HEK293T (cell line): ENCODE results near the gene BTN1A1.
A peak's percentile ranks its signal among the peaks of the same experiment; 100 is the strongest.

Experiments used
- ARNT ChIP-seq: fragments of 450-650 bp; IDR thresholded peaks from 2 replicates; pipeline ENCODE4 v1.6.1; 2017; ENCODE audit warnings: mild to moderate bottlenecking
- ELF4 ChIP-seq: fragments of 450-650 bp; IDR thresholded peaks from 2 replicates; pipeline ENCODE4 v1.6.1; 2017; ENCODE audit warnings: antibody characterized with exemption
- FOXM1 ChIP-seq: fragments of 450-650 bp; IDR thresholded peaks from 2 replicates; pipeline ENCODE4 v1.6.1; 2017; ENCODE audit warnings: mild to moderate bottlenecking, borderline replicate concordance
- HDGF ChIP-seq: fragments of 450-650 bp; IDR thresholded peaks from 2 replicates; pipeline ENCODE4 v1.6.1; 2017; ENCODE audit warnings: antibody characterized with exemption, borderline replicate concordance
- SP1 ChIP-seq: fragments of 450-650 bp; IDR thresholded peaks from 2 replicates; pipeline ENCODE4 v1.6.1; 2017
- TARDBP ChIP-seq: fragments of 450-650 bp; IDR thresholded peaks from 2 replicates; pipeline ENCODE4 v1.6.1; 2016
- ZNF384 ChIP-seq: fragments of 450-650 bp; IDR thresholded peaks from 2 replicates; pipeline ENCODE4 v1.6.1; 2016

GRCh38 chr6:26536571-26537159 lies 36.6 kb downstream of the BTN1A1 start:
- TF ChIP-seq ELF4, result no peak
- TF ChIP-seq FOXM1, result no peak
- no peak for TF ChIP-seq HDGF
- TF ChIP-seq TARDBP, result no peak
- TF ChIP-seq ARNT, result no peak
- no peak for TF ChIP-seq SP1
- TF ChIP-seq ZNF384, result peak; percentile 91
